DND-41 (cell line): ENCODE results near the gene TPPP3.

Experiments
- EZH2 ChIP-seq: IDR thresholded peaks from 3 replicates; pipeline ENCODE4 v1.6.1; 2012; ENCODE audit warnings: borderline replicate concordance, low read depth, mild to moderate bottlenecking, moderate library complexity, low read length, inconsistent platforms; ENCODE audit not compliant: severe bottlenecking
- TF ChIP-seq, protein P1 (sequence below): IDR thresholded peaks from 2 replicates; pipeline ENCODE4 v1.5.1; 2012; ENCODE audit warnings: borderline replicate concordance, low read length, moderate library complexity, mild to moderate bottlenecking; ENCODE audit not compliant: poor library complexity, severe bottlenecking; ENCODE audit errors: extremely low read depth

DNA sequence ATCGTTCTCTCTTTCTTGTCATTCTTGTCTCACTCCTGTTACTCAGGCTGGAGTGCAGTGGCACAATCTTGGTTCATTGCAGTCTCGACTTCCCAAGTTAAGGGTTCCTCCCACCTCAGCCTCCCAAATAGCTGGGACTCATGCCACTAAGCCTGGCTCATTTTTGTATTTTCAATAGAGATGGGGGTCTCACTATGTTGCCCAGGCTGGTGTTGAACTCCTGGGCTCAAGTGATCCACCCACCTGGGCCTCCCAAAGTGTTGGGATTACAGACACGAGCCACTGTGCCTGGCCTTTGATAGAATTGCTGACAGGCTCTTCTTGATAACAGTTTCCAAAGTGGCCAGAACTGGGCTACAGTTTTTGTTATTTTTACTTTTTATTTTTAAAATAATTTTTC lies 32.3 kb downstream of the TPPP3 start:
- TF ChIP-seq, protein P1, sequence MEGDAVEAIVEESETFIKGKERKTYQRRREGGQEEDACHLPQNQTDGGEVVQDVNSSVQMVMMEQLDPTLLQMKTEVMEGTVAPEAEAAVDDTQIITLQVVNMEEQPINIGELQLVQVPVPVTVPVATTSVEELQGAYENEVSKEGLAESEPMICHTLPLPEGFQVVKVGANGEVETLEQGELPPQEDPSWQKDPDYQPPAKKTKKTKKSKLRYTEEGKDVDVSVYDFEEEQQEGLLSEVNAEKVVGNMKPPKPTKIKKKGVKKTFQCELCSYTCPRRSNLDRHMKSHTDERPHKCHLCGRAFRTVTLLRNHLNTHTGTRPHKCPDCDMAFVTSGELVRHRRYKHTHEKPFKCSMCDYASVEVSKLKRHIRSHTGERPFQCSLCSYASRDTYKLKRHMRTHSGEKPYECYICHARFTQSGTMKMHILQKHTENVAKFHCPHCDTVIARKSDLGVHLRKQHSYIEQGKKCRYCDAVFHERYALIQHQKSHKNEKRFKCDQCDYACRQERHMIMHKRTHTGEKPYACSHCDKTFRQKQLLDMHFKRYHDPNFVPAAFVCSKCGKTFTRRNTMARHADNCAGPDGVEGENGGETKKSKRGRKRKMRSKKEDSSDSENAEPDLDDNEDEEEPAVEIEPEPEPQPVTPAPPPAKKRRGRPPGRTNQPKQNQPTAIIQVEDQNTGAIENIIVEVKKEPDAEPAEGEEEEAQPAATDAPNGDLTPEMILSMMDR, result no peak
- no peak for TF ChIP-seq EZH2
